Keratinocyte (primary cell): ENCODE measurements around the gene TXNRD2. TPM values are rescaled to one million over a fixed set of nuclear protein-coding genes. Genes with fewer than 3 reads are reported as not detected.

Experiments used
- DNase-seq: peaks from one replicate; pipeline ENCODE4 v3.0.0-alpha.2; 2011; ENCODE audit warnings: low read depth, missing footprints, low spot score
- FAIRE-seq: peaks from 2 replicates; lab custom pipeline; 2011; peaks lifted over from hg19 to GRCh38; lab: Jason Lieb, UNC
- H2AFZ ChIP-seq: 2 replicates; pipeline ENCODE4 v1.6.0; 2012; ENCODE audit warnings: low read length, control low read depth, inconsistent platforms; ENCODE audit not compliant: control insufficient read depth
- H3K27ac ChIP-seq: 2 replicates; pipeline ENCODE4 v1.5.1; 2011; ENCODE audit warnings: low read length; ENCODE audit not compliant: control insufficient read depth, insufficient read depth
- H3K27me3 ChIP-seq: 3 replicates; pipeline ENCODE4 v1.6.0; 2011; ENCODE audit warnings: low read length; ENCODE audit not compliant: control insufficient read depth, insufficient read depth; ENCODE audit errors: extremely low read depth
- H3K36me3 ChIP-seq, 2 experiments: 2 replicates in 1 of 2; 3 replicates in 1 of 2; pipeline ENCODE4 v1.5.1; 2011; ENCODE audit warnings: low read length in 2 of 2, mild to moderate bottlenecking in 1 of 2; ENCODE audit not compliant: control insufficient read depth in 2 of 2, insufficient read depth in 2 of 2; ENCODE audit errors: extremely low read depth in 1 of 2
- H3K4me1 ChIP-seq: 3 replicates; pipeline ENCODE4 v1.5.1; 2011; ENCODE audit warnings: low read length; ENCODE audit not compliant: control insufficient read depth, insufficient read depth; ENCODE audit errors: extremely low read depth
- H3K4me2 ChIP-seq: 3 replicates; pipeline ENCODE4 v1.6.0; 2011; ENCODE audit warnings: low read depth, low read length; ENCODE audit not compliant: control insufficient read depth, insufficient read depth; ENCODE audit errors: extremely low read depth
- H3K4me3 ChIP-seq, 3 experiments: fragments of 200-600 bp in 1 of 3; sonication (generic) in 1 of 3; 2 replicates in 2 of 3; 3 replicates in 1 of 3; pipeline ENCODE4 v1.5.1; 2011 to 2016; ENCODE audit warnings: low read length in 3 of 3, mild to moderate bottlenecking in 3 of 3, control low read depth in 2 of 3, inconsistent platforms in 1 of 3, low read depth in 1 of 3, mixed read lengths in 1 of 3, mixed run types in 1 of 3, moderate library complexity in 1 of 3; ENCODE audit not compliant: control insufficient read depth in 2 of 3, insufficient read depth in 2 of 3; ENCODE audit errors: extremely low read depth in 1 of 3
- H3K79me2 ChIP-seq: 2 replicates; pipeline ENCODE4 v1.6.0; 2012; ENCODE audit warnings: low read length; ENCODE audit not compliant: control insufficient read depth, insufficient read depth
- H3K9ac ChIP-seq: 3 replicates; pipeline ENCODE4 v1.6.0; 2011; ENCODE audit warnings: low read length; ENCODE audit not compliant: control insufficient read depth, insufficient read depth; ENCODE audit errors: extremely low read depth
- H3K9me1 ChIP-seq: 3 replicates; pipeline ENCODE4 v1.6.0; 2011; ENCODE audit warnings: low read length; ENCODE audit not compliant: control insufficient read depth, insufficient read depth; ENCODE audit errors: extremely low read depth
- H3K9me3 ChIP-seq: 2 replicates; pipeline ENCODE4 v1.5.1; 2012; ENCODE audit warnings: low read depth, low read length; ENCODE audit not compliant: control insufficient read depth
- H4K20me1 ChIP-seq: 3 replicates; pipeline ENCODE4 v1.6.0; 2011; ENCODE audit warnings: low read length; ENCODE audit not compliant: control insufficient read depth, insufficient read depth; ENCODE audit errors: extremely low read depth
- CTCF ChIP-seq, 3 experiments: IDR thresholded peaks in 1 of 3; conservative IDR thresholded peaks in 1 of 3; optimal IDR thresholded peaks in 1 of 3; 2 replicates in 2 of 3; 3 replicates in 1 of 3; pipeline versions ENCODE3 to v1.5.1; 2011; ENCODE audit warnings: low read length in 3 of 3, mild to moderate bottlenecking in 3 of 3, moderate library complexity in 2 of 3, control low read depth in 1 of 3, inconsistent platforms in 1 of 3; ENCODE audit not compliant: insufficient read depth in 2 of 3; ENCODE audit errors: extremely low read depth in 1 of 3
- EZH2 ChIP-seq: IDR thresholded peaks from one replicate; pipeline ENCODE4 v1.6.1; 2012; ENCODE audit warnings: inconsistent platforms, mild to moderate bottlenecking, low read length, moderate library complexity
- dilution Hi-C: fragments of 300-500 bp; cut with MboI; formaldehyde crosslinking; loops from one replicate; pipeline ENCODE4 v1.7.0; 2020; ENCODE audit warnings: low sequenced_read_pairs; ENCODE audit not compliant: extremely low pct_ligation_motif_present
- polyA plus RNA-seq, 5 experiments: library from polyadenylated mRNA; depleted of rRNA in 3 of 5; stranded (reverse) in 3 of 5; stranded (forward) in 1 of 5; unstranded in 1 of 5; fragments of >200 nt; gene quantifications; 1 replicate in 1 of 5; 2 replicates in 3 of 5; 3 replicates in 1 of 5; pipeline versions ENCODE4 v1.2.1 to v1.2.3, GENCODE V29; 2011 to 2012; ENCODE audit warnings: missing spikeins in 2 of 5, low read depth in 1 of 5, low replicate concordance in 1 of 5

The TXNRD2 gene
- polyA plus RNA-seq, 1 donor (not counting 4 experiments of a cell fraction or from before 2014, with no cell fraction given): 16.0 TPM

- TF ChIP-seq CTCF (optimal IDR thresholded peaks at IDR 0.05 in 1 of 3, IDR thresholded peaks at IDR 0.05 in 1 of 3, conservative IDR thresholded peaks at IDR 0.05 in 1 of 3; ENCODE audit: extremely low read depth in 1 of 3, insufficient read depth in 2 of 3, low read length in 3 of 3) (no peak), EZH2 (no peak)
- no peak for FAIRE-seq
- H3K4me3 ChIP-seq: no peak overlapping the region
- no peak overlapping the region for H3K4me2 ChIP-seq
- no peaks in the 10 kb centered on the region for H3K9me1 ChIP-seq
- H3K27ac ChIP-seq: no peak overlapping the region
- no peaks in the 10 kb centered on the region for H3K4me1 ChIP-seq
- H3K9ac ChIP-seq: no peak overlapping the region
- dilution Hi-C loops: no loop called here
- no peaks in the 10 kb centered on the region for H4K20me1 ChIP-seq
- no peaks in the 10 kb centered on the region for H3K9me3 ChIP-seq
- no peak overlapping the region for H2AFZ ChIP-seq
- H3K27me3 ChIP-seq: no peaks in the 10 kb centered on the region
- no peaks in the 10 kb centered on the region for H3K79me2 ChIP-seq
- DNase-seq: no peak
- peaks cover 6 to 13% of the 10 kb centered on the region in 2 experiments for H3K36me3 ChIP-seq
Observed at GRCh38 chr22:19911540-19912270, 29.9 kb downstream of the TXNRD2 start.

GRCh38 chr22:19910180-19910744 is 31.4 kb downstream of the TXNRD2 start:
- H3K4me1 ChIP-seq: no peaks in the 10 kb centered on the region
- dilution Hi-C loops: no loop called here
- H3K9me3 ChIP-seq: no peaks in the 10 kb centered on the region
- no peaks in the 10 kb centered on the region for H3K79me2 ChIP-seq
- H3K36me3 ChIP-seq: peaks cover 3 to 10% of the 10 kb centered on the region in 2 experiments
- H3K4me2 ChIP-seq: no peak overlapping the region
- no peak for FAIRE-seq
- no peak overlapping the region for H2AFZ ChIP-seq
- DNase-seq: no peak
- H3K27ac ChIP-seq: no peak overlapping the region
- no peak overlapping the region for H3K9ac ChIP-seq
- H3K9me1 ChIP-seq: no peaks in the 10 kb centered on the region
- no peak overlapping the region for H3K4me3 ChIP-seq
- no peaks in the 10 kb centered on the region for H4K20me1 ChIP-seq
- TF ChIP-seq CTCF (optimal IDR thresholded peaks at IDR 0.05 in 1 of 3, IDR thresholded peaks at IDR 0.05 in 1 of 3, conservative IDR thresholded peaks at IDR 0.05 in 1 of 3; ENCODE audit: extremely low read depth in 1 of 3, insufficient read depth in 2 of 3, low read length in 3 of 3): no peak
- no peak for TF ChIP-seq EZH2
- no peaks in the 10 kb centered on the region for H3K27me3 ChIP-seq
